Suprapubic skin (tissue), 4 donors: ENCODE measurements around the gene TOMM7. TPM values are rescaled to one million over a fixed set of nuclear protein-coding genes. Genes with fewer than 3 reads are reported as not detected.
"Not testable (repeated sequence)": the region's sequence is repeated elsewhere in the genome, so short reads cannot be mapped to it uniquely, and the experiment has no call there.

ENCODE experiments used
- DNase-seq, 2 donors: peaks; one replicate each; pipeline ENCODE4 v3.0.0-alpha.2; 2019; ENCODE audit warnings: low spot score in 2 of 2
- H3K27ac ChIP-seq: fragments of 200-600 bp; sonication (generic); one replicate; pipeline ENCODE4 v1.5.1; 2019
- H3K27me3 ChIP-seq: fragments of 200-600 bp; sonication (generic); one replicate; pipeline ENCODE4 v1.5.1; 2019
- H3K36me3 ChIP-seq: fragments of 200-600 bp; sonication (generic); one replicate; pipeline ENCODE4 v1.5.1; 2019
- H3K4me1 ChIP-seq: fragments of 200-600 bp; sonication (generic); one replicate; pipeline ENCODE4 v1.5.1; 2019
- H3K4me3 ChIP-seq: fragments of 200-600 bp; sonication (generic); one replicate; pipeline ENCODE4 v1.5.1; 2019; ENCODE audit warnings: mild to moderate bottlenecking
- H3K9me3 ChIP-seq: fragments of 200-600 bp; sonication (generic); one replicate; pipeline ENCODE4 v1.5.1; 2019
- EP300 ChIP-seq: sonication (generic); formaldehyde crosslinking; IDR thresholded peaks from one replicate; pipeline ENCODE4 v1.6.1; 2017; ENCODE audit warnings: antibody characterized with exemption
- POLR2A ChIP-seq, 2 donors: fragments of 450-650 bp; IDR thresholded peaks; one replicate each; pipeline ENCODE4 v1.6.1; 2017; ENCODE audit warnings: antibody characterized with exemption in 2 of 2, mild to moderate bottlenecking in 2 of 2, moderate library complexity in 2 of 2
- POLR2AphosphoS5 ChIP-seq, 3 donors: sonication (generic); formaldehyde crosslinking; IDR thresholded peaks; one replicate each; pipeline ENCODE4 v1.6.1; 2017; ENCODE audit warnings: antibody characterized with exemption in 3 of 3
- WGBS: methylation state at CpG from one replicate; pipeline ENCODE4 v1.1.5; 2018; 5-methylcytosine and 5-hydroxymethylcytosine counted together
- total RNA-seq, 4 donors: library from RNA; depleted of rRNA; stranded (reverse); fragments of >200 nt; gene quantifications; one replicate each; pipeline ENCODE4 v1.1.0, GENCODE V29; 2016
- TF ChIP-seq, protein P1 (sequence below), 2 donors: fragments of 200-600 bp in 1 of 2; fragments of 450-650 bp in 1 of 2; sonication (generic) in 1 of 2; IDR thresholded peaks; one replicate each; pipeline ENCODE4 v1.5.1; 2016 to 2019; ENCODE audit warnings: antibody characterized with exemption in 2 of 2, mild to moderate bottlenecking in 1 of 2, moderate library complexity in 1 of 2

The TOMM7 gene
- total RNA-seq, 4 donors from 2014 or later = 116 to 218 (median 149) TPM

DNA sequence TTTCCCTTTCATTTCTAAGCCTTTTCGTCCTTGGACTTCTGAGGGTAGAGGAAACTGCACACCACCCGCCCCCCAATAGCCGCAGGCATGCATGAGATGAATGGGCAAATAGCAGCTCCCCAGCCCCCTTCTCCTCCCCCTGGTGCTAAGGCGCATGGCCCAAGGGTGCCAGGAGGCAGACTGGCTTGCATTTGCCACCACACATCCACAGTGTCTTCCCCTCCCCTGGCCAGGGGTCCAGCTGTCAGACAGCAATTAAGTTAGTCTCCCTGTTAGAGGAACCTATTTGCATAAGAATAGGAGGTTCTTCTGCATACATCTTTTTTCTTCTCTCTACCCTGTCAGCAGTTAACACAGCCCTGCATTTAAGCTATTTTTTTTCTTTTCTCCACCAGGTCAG, 20.2 kb downstream of the TOMM7 start:
- 90% methylated on average over 4 of the region's 4 CpGs for WGBS
- Histone ChIP-seq H3K36me3 (no peaks in the 10 kb centered on the region), H3K27ac (no peak overlapping the region), H3K4me1 (no peaks in the 10 kb centered on the region), H3K4me3 (no peak overlapping the region), H3K9me3 (no peaks in the 10 kb centered on the region), H3K27me3 (no peaks in the 10 kb centered on the region)
- TF ChIP-seq EP300 (no peak), POLR2AphosphoS5 (IDR thresholded peaks at IDR 0.05) (no peak), POLR2A (IDR thresholded peaks at IDR 0.05) (no peak)
- TF ChIP-seq, protein P1, sequence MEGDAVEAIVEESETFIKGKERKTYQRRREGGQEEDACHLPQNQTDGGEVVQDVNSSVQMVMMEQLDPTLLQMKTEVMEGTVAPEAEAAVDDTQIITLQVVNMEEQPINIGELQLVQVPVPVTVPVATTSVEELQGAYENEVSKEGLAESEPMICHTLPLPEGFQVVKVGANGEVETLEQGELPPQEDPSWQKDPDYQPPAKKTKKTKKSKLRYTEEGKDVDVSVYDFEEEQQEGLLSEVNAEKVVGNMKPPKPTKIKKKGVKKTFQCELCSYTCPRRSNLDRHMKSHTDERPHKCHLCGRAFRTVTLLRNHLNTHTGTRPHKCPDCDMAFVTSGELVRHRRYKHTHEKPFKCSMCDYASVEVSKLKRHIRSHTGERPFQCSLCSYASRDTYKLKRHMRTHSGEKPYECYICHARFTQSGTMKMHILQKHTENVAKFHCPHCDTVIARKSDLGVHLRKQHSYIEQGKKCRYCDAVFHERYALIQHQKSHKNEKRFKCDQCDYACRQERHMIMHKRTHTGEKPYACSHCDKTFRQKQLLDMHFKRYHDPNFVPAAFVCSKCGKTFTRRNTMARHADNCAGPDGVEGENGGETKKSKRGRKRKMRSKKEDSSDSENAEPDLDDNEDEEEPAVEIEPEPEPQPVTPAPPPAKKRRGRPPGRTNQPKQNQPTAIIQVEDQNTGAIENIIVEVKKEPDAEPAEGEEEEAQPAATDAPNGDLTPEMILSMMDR (IDR thresholded peaks at IDR 0.05) = no peak
- DNase-seq = no peak

DNA sequence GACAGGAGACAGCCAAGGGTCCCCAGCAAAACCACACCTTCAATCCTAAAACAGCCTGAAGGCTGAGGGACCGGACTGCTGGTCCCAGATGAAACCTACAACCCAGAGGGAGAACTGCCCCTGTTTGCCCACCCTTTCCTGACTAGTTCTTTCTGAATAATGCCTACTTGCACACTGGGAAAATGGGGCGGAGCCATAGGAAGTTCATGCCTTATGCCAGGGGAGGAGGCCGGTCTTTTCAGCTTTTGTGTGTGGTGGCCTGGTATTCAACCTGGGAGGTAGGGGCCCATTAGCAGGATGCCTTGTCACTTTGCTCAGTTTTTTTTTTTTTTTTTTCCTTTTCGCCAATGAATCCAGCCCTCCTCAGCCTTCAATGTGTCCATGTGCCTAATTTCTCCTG, 20.7 kb downstream of the TOMM7 start:
- no peaks in the 10 kb centered on the region for H3K27me3 ChIP-seq
- no peaks in the 10 kb centered on the region for H3K36me3 ChIP-seq
- no peak overlapping the region for H3K4me3 ChIP-seq
- WGBS = 97% methylated on average over 4 of the region's 4 CpGs
- H3K9me3 ChIP-seq = no peaks in the 10 kb centered on the region
- H3K27ac ChIP-seq = no peak overlapping the region
- no peak for DNase-seq
- no peaks in the 10 kb centered on the region for H3K4me1 ChIP-seq
- TF ChIP-seq EP300 = no peak

DNA sequence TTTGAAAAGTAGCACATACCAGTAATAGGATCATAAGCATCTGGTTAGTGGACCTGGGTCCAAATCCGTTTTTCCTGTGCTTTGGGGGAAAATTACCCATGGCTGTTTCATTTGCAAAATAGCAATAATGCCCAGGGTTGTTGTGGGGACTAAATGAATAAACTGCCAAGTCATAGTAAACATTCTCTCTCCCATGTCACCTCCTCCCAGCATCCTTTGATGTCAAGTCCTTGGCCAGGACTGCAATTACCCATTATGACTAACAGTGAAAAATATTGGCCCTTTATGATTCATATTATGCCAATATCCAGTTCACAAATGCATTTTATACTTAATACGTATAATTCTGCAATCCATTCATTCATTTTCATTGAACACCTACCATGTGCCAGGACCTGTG, 23.0 kb downstream of the TOMM7 start:
- WGBS = 77% methylated on average over 2 of the region's 2 CpGs
- H3K27ac ChIP-seq = no peak overlapping the region
- no peaks in the 10 kb centered on the region for H3K27me3 ChIP-seq
- H3K4me3 ChIP-seq = no peak overlapping the region
- no peaks in the 10 kb centered on the region for H3K4me1 ChIP-seq
- TF ChIP-seq POLR2AphosphoS5 (IDR thresholded peaks at IDR 0.05) = no peak
- TF ChIP-seq, protein P1 (IDR thresholded peaks at IDR 0.05) = no peak
- no peak for DNase-seq
- no peaks in the 10 kb centered on the region for H3K36me3 ChIP-seq
- no peaks in the 10 kb centered on the region for H3K9me3 ChIP-seq

DNA sequence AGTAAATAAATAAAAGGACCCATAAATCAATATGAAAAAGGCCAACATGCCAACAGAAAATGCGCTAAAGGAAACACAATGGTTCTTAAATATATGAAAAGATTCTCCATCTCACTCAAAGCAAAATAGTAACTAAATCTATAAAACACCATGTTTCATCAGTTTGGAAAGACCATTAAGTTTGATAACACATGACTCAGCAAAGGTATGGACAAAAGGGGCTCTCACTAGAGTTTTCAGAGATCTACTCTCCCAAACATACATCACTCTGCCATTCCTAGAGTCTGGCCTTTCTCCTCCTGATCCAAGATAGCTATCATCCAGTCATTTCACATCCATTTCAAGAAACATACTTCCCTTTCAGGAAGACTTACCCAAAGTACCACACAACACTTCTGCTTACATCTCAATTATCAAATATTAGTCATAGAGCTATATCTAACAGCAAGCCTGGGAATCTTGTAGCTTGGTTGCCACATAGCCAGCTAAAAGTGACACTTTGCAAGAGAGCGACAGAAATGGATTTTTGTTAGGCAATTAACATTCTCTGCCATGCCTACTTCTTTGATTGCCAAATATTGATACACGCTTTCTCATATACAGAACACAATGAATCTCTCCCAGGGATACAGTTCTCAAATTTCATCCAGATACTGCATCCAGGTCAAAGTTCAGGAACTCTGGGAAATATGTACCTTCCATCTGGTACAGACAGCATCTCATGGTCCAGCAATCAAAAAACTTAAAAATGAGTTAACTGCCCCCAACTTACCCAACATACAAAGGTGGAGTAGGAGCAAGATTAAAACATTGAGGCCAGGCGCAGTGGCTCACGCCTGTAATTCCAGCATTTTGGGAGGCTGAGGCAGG, 28.8 kb downstream of the TOMM7 start:
- H3K27ac ChIP-seq = no peak overlapping the region
- no peak for DNase-seq
- H3K4me1 ChIP-seq = no peaks in the 10 kb centered on the region
- 96% methylated on average over 5 of the region's 5 CpGs for WGBS
- no peak for TF ChIP-seq POLR2A (IDR thresholded peaks at IDR 0.05)
- TF ChIP-seq EP300 = no peak
- TF ChIP-seq POLR2AphosphoS5 (IDR thresholded peaks at IDR 0.05) = no peak
- TF ChIP-seq, protein P1 (IDR thresholded peaks at IDR 0.05) = no peak
- H3K9me3 ChIP-seq = no peaks in the 10 kb centered on the region
- no peaks in the 10 kb centered on the region for H3K36me3 ChIP-seq
- no peaks in the 10 kb centered on the region for H3K27me3 ChIP-seq
- H3K4me3 ChIP-seq = no peak overlapping the region

DNA sequence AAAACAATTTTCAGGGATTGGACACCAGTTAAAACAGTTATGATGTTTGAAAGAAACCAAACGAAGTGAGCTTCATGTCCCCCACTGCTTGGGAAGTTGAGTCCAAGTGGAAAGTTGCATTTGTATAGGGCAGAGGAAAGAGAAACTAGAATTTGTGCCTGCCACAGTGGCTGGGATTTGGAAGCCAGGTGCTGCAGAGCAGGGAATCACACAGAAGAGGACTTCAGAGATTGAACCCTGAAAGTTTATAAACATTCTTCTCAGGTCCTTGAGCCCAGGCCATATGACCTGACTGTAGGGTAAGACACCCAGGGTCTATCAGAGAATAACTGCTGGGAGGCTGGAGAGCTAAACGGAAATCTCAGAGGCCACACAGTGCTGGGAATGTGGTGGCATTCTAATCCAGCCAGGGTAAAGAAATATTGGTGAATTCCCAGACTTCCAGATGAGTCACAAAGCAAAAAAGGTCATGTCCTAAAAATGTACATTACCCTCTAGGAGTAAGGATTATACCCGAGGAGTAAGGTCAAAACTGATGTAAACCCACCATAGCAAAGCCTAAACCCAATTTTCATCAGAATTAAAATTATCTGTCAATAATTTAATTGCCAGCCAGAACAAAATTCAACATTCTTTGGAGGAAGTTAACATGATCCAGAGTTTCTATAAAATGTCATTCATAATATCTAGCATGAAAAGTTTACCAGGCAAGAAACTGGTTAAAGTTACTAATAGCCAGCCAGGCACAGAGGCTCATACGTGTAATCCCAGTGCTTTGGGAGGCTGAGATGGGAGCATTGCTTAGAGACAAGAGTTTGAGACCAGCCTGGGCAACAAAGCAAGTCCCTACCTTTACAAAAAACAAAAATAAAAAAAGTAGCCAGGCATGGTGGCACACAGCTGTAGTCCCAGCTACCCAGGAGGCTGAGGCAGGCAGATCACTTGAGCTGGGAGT, 31.2 kb downstream of the TOMM7 start:
- Histone ChIP-seq H3K4me1 (no peaks in the 10 kb centered on the region), H3K4me3 (no peak overlapping the region), H3K9me3 (no peaks in the 10 kb centered on the region), H3K36me3 (no peaks in the 10 kb centered on the region), H3K27ac (no peak overlapping the region), H3K27me3 (no peaks in the 10 kb centered on the region)
- no peak for DNase-seq
- 60% methylated on average over 4 of the region's 4 CpGs for WGBS
- TF ChIP-seq POLR2AphosphoS5 (IDR thresholded peaks at IDR 0.05) (no peak), POLR2A (IDR thresholded peaks at IDR 0.05) (no peak), EP300 (no peak)
- TF ChIP-seq, protein P1 (IDR thresholded peaks at IDR 0.05) = no peak

DNA sequence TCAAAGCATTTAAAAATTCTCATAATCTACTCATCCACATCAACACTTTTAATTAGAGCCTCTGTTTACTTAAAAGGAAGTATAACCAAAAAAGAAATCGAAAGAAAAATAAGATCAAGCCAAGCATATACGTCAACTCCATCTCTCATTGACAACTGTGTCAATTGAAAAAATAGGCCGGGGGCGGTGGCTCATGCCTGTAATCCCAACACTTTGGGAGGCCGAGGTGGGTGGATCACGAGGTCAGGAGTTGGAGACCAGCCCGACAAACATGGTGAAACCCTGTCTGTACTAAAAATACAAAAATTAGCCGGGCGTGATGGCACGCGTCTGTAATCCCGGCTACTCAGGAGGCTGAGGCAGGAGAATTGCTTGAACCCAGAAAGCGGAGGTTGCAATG, 32.0 kb downstream of the TOMM7 start:
- not testable (repeated sequence) for H3K27ac ChIP-seq, H3K9me3 ChIP-seq, DNase-seq, H3K4me1 ChIP-seq, H3K27me3 ChIP-seq, H3K36me3 ChIP-seq, H3K4me3 ChIP-seq
- WGBS = 91% methylated on average over 13 of the region's 13 CpGs
